B cell (primary cell): Measurements from ENCODE around the gene SKAP2.

Experiments used
- EZH2 ChIP-seq: IDR thresholded peaks from 2 replicates; pipeline ENCODE4 v1.6.1; 2012; ENCODE audit warnings: borderline replicate concordance, low read depth, mild to moderate bottlenecking, moderate library complexity, low read length; ENCODE audit not compliant: insufficient read depth, poor library complexity, severe bottlenecking
- TF ChIP-seq, protein P1 (sequence below): fragments of 200-600 bp; IDR thresholded peaks from one replicate; pipeline ENCODE4 v1.8.0; 2022; ENCODE audit warnings: antibody characterized with exemption, mild to moderate bottlenecking

DNA sequence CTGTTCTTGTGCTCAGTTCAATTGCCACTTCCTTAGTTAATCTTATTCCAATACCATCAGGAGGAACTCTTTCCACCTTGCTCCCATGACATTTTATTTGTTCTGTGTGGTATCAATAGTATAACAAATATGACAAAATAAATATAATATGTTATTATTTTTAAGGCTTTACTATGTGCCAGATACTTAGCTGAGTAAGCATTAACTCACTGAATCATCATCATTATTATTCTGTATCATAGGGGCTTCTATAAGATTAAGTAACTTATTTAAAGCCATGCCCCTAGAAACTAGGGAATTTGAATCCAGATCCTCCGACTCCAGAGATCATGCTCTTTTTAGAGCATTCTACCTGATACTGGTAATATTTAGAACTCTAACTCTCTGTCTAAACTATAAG is 33.5 kb upstream of the SKAP2 start:
- TF ChIP-seq, protein P1, sequence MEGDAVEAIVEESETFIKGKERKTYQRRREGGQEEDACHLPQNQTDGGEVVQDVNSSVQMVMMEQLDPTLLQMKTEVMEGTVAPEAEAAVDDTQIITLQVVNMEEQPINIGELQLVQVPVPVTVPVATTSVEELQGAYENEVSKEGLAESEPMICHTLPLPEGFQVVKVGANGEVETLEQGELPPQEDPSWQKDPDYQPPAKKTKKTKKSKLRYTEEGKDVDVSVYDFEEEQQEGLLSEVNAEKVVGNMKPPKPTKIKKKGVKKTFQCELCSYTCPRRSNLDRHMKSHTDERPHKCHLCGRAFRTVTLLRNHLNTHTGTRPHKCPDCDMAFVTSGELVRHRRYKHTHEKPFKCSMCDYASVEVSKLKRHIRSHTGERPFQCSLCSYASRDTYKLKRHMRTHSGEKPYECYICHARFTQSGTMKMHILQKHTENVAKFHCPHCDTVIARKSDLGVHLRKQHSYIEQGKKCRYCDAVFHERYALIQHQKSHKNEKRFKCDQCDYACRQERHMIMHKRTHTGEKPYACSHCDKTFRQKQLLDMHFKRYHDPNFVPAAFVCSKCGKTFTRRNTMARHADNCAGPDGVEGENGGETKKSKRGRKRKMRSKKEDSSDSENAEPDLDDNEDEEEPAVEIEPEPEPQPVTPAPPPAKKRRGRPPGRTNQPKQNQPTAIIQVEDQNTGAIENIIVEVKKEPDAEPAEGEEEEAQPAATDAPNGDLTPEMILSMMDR, result no peak
- TF ChIP-seq EZH2, result no peak
